K562 (cell line): Measurements from ENCODE around the gene RHEBL1. TPM values are rescaled to one million over a fixed set of nuclear protein-coding genes. Genes with fewer than 3 reads are reported as not detected.

Experiments used
- ATAC-seq: fragments of 200-7000 bp; cut with Tn5 transposase; 3 replicates; pipeline ENCODE4 v1.9.1; 2020; ENCODE audit warnings: moderate library complexity
- BruUV-seq: library from RNA; stranded (reverse); fragments of 400-500 nt; replicated peaks from 2 replicates; lab custom pipeline; 2021; lab: Mats Ljungman, UMichigan
- CTCF ChIA-PET: fragments of 300-600 bp; formaldehyde crosslinking; extraction: SDS; loops from one replicate; lab custom pipeline; 2021; ENCODE audit warnings: low intra/inter-chr PET ratio; lab: Yijun Ruan, JAX
- POLR2A ChIA-PET: fragments of 300-600, 350-650 bp; sonication (Branson Sonifier 250); formaldehyde crosslinking; extraction: SDS; loops from one replicate; lab custom pipeline; 2021; ENCODE audit warnings: antibody characterized with exemption, inconsistent platforms; lab: Yijun Ruan, JAX
- DNase-seq, 4 experiments: peaks; one replicate each; pipeline versions ENCODE4 v3.0.0 to v3.0.0-alpha.2; 2011 to 2018; ENCODE audit warnings: low spot score in 3 of 4, mixed read lengths in 3 of 4; ENCODE audit errors: extremely low read depth in 1 of 4
- FAIRE-seq: peaks from 2 replicates; lab custom pipeline; 2011; peaks lifted over from hg19 to GRCh38; lab: Jason Lieb, UNC
- H2AFZ ChIP-seq: 2 replicates; pipeline ENCODE4 v1.6.0; 2011; ENCODE audit warnings: low read depth, low read length, control low read depth, inconsistent platforms
- H3K27ac ChIP-seq: fragments of 200-600 bp; 3 replicates; pipeline ENCODE4 v1.8.0; 2011; ENCODE audit warnings: low read depth, mild to moderate bottlenecking, control low read depth, inconsistent platforms, low read length, moderate library complexity, mixed read lengths; ENCODE audit errors: extremely low read depth
- H3K27me3 ChIP-seq, 2 experiments: fragments of 300-600 bp in 1 of 2; 2 replicates in 1 of 2; 3 replicates in 1 of 2; pipeline versions ENCODE4 v1.6.0 to v1.8.0; 2011; ENCODE audit warnings: inconsistent platforms in 2 of 2, low read length in 2 of 2, mild to moderate bottlenecking in 1 of 2, mixed read lengths in 1 of 2, moderate library complexity in 1 of 2; ENCODE audit not compliant: control insufficient read depth in 2 of 2, insufficient read depth in 2 of 2
- H3K36me3 ChIP-seq: fragments of 300-600 bp; 3 replicates; pipeline ENCODE4 v1.8.0; 2011; ENCODE audit warnings: mild to moderate bottlenecking, low read length, inconsistent platforms; ENCODE audit not compliant: control insufficient read depth, insufficient read depth
- H3K4me1 ChIP-seq, 2 experiments: fragments of 200-600 bp in 1 of 2; replicated peaks in 1 of 2; 2 replicates in 1 of 2; 3 replicates in 1 of 2; pipeline versions ENCODE4 v1.5.1 to v1.8.0; 2011; ENCODE audit warnings: inconsistent platforms in 2 of 2, low read length in 2 of 2, mild to moderate bottlenecking in 1 of 2, mixed read lengths in 1 of 2, moderate library complexity in 1 of 2; ENCODE audit not compliant: control insufficient read depth in 2 of 2, insufficient read depth in 2 of 2
- H3K4me2 ChIP-seq: 2 replicates; pipeline ENCODE4 v1.6.1; 2011; ENCODE audit warnings: low read length, control low read depth, inconsistent platforms, mixed read lengths; ENCODE audit not compliant: insufficient read depth
- H3K4me3 ChIP-seq: fragments of 200-600 bp; sonication (generic), shearing (Covaris generic); 2 replicates; pipeline ENCODE4 v1.5.1; 2016; ENCODE audit warnings: control low read depth, inconsistent platforms
- H3K79me2 ChIP-seq: fragments of 200-600 bp; 3 replicates; pipeline ENCODE4 v1.8.0; 2011; ENCODE audit warnings: low read length, inconsistent platforms; ENCODE audit not compliant: control insufficient read depth, insufficient read depth
- H3K9ac ChIP-seq, 2 experiments: 2 replicates each; pipeline versions ENCODE4 v1.6.0 to v1.6.1; 2011; ENCODE audit warnings: low read depth in 2 of 2, low read length in 2 of 2, control low read depth in 1 of 2, inconsistent platforms in 1 of 2, mild to moderate bottlenecking in 1 of 2, mixed read lengths in 1 of 2; ENCODE audit not compliant: insufficient read depth in 1 of 2
- H3K9me1 ChIP-seq: one replicate; pipeline ENCODE4 v1.6.0; 2011; ENCODE audit warnings: inconsistent platforms, mild to moderate bottlenecking, low read length, moderate library complexity; ENCODE audit not compliant: control insufficient read depth, insufficient read depth
- H3K9me3 ChIP-seq: replicated peaks from 2 replicates; pipeline ENCODE4 v1.5.1; 2011; ENCODE audit warnings: low read depth, low read length, inconsistent platforms; ENCODE audit not compliant: control insufficient read depth, insufficient read depth
- H4K20me1 ChIP-seq: replicated peaks from 2 replicates; pipeline ENCODE4 v1.6.1; 2011; ENCODE audit warnings: low read length, inconsistent platforms, mixed read lengths; ENCODE audit not compliant: control insufficient read depth, insufficient read depth
- CEBPB ChIP-seq: fragments of 450-650 bp; IDR thresholded peaks from 2 replicates; pipeline ENCODE4 v1.6.1; 2016; ENCODE audit warnings: missing genetic modification characterization, missing compliant biosample characterization
- SIX5 ChIP-seq, 2 experiments: IDR thresholded peaks; 2 replicates each; pipeline ENCODE4 v1.6.1; 2011; ENCODE audit warnings: low read length in 2 of 2, borderline replicate concordance in 1 of 2, low read depth in 1 of 2, mild to moderate bottlenecking in 1 of 2, moderate library complexity in 1 of 2; ENCODE audit not compliant: insufficient read depth in 1 of 2
- WGBS: fragments of 100-300 bp; shearing (Covaris generic); methylation state at CpG from one replicate; pipeline ENCODE4 v1.1.6; 2016; ENCODE audit warnings: low coverage, mixed read lengths; ENCODE audit not compliant: insufficient coverage; ENCODE audit errors: missing lambda C conversion rate; 5-methylcytosine and 5-hydroxymethylcytosine counted together
- in situ Hi-C: fragments of 300-500 bp; cut with MboI; formaldehyde crosslinking; loops from 4 replicates; pipeline ENCODE4 v1.15.0; 2018; ENCODE audit warnings: inconsistent platforms, mixed read lengths
- intact Hi-C: fragments of 100-400 bp; cut with micrococcal nuclease; formaldehyde crosslinking; loops from 2 replicates; pipeline ENCODE4 v1.14.2; 2022
- polyA plus RNA-seq, 8 experiments: library from polyadenylated mRNA; depleted of rRNA in 4 of 8; stranded (reverse) in 5 of 8; unstranded in 3 of 8; fragments of >200 nt; fragmentation: Nextera tagmentation in 2 of 8; fragmentation: Illumina TruSeq in 1 of 8; extraction: Ambion mirVana in 2 of 8; extraction: Trizol in 1 of 8; gene quantifications; 2 replicates each; pipeline versions ENCODE4 v1.2.1 to v1.2.3, GENCODE V29; 2011 to 2014; ENCODE audit warnings: inconsistent platforms in 1 of 8, missing spikeins in 1 of 8
- total RNA-seq, 7 experiments: library from RNA; depleted of rRNA in 6 of 7; stranded (reverse); fragments of >200 nt in 6 of 7; fragmentation: Illumina TruSeq in 2 of 7; extraction: Trizol in 2 of 7; gene quantifications; 2 replicates each; pipeline versions ENCODE4 v1.2.1 to v1.2.3, GENCODE V29; 2011 to 2021; ENCODE audit warnings: low replicate concordance in 1 of 7

The RHEBL1 gene
- total and polyA plus RNA-seq, 9 of the 15 experiments (the other 6 are each of a cell fraction or from before 2014, with no cell fraction given): 4.3 to 36.1 (median 8.2) TPM

- no peaks in the 10 kb centered on the region for H3K9me3 ChIP-seq
- WGBS: 51% methylated on average over 3 of the region's 3 CpGs
- no peak overlapping the region for H3K4me2 ChIP-seq
- H2AFZ ChIP-seq: no peak overlapping the region
- 0 out of 2 replicates have a peak, but pooled peaks have one; percentile 15 for TF ChIP-seq CEBPB (tag)
- TF ChIP-seq SIX5 (IDR thresholded peaks at IDR 0.05; ENCODE audit: borderline replicate concordance in 1 of 2, insufficient read depth in 1 of 2, low read depth in 1 of 2, low read length in 2 of 2): no peak
- TF ChIP-seq, all 486 proteins: peak for 1
- peak in 1 of 4 experiments; percentile 6 for DNase-seq
- Histone ChIP-seq H4K20me1 (no peaks in the 10 kb centered on the region), H3K36me3 (peaks cover 53% of the 10 kb centered on the region), H3K27ac (no peak overlapping the region), H3K4me3 (no peak overlapping the region), H3K9ac (no peak overlapping the region), H3K79me2 (peaks cover 12% of the 10 kb centered on the region; the same call in 1 of the 3 replicates), H3K27me3 (no peaks in the 10 kb centered on the region), H3K9me1 (peaks cover 4% of the 10 kb centered on the region), H3K4me1 (peaks cover 32 to 34% of the 10 kb centered on the region in 2 experiments)
- POLR2A ChIA-PET: interaction anchor here (0.8 to 4.3 kb wide), 6 partner anchors 12 to 168 kb away, joined by 3 to 50 read pairs (median 4); partner anchors contain the start of genes LMBR1L, RHEBL1 and TUBA1C
- no peak for ATAC-seq
- CTCF ChIA-PET: interaction anchor here (0.6 to 2.0 kb wide), 3 partner anchors 34 to 137 kb away, joined by 3 to 7 read pairs (median 4); partner anchors contain the start of gene KMT2D
- intact Hi-C loops (no loop called here), in situ Hi-C loops (loop anchor here (5.0 kb wide), 1 partner anchor 35 kb away; the partner anchor contains the start of gene KMT2D)
- no peak for FAIRE-seq
- BruUV-seq: no TSS peak
These were observed 27.6 kb upstream of the RHEBL1 start for GRCh38 chr12:49097381-49097780.

- Histone ChIP-seq H3K4me3 (no peak overlapping the region), H3K79me2 (peaks cover 12% of the 10 kb centered on the region; the same call in 1 of the 3 replicates), H3K27me3 (no peaks in the 10 kb centered on the region), H3K27ac (peak overlapping the region; percentile 10; the same call in 1 of the 3 replicates), H3K9ac (peak overlapping the region in 1 of 2 experiments; percentile 85; a peak in 1 of 4 replicates), H3K9me3 (no peaks in the 10 kb centered on the region), H3K9me1 (peaks cover 4% of the 10 kb centered on the region), H3K4me1 (peaks cover 51 to 55% of the 10 kb centered on the region in 2 experiments), H4K20me1 (no peaks in the 10 kb centered on the region), H3K4me2 (peak overlapping the region; percentile 44; the same call in 1 of the 2 replicates), H2AFZ (0 out of 2 replicates have a peak overlapping the region, but pooled peaks have one; percentile 12), H3K36me3 (peaks cover 29% of the 10 kb centered on the region; the same call in 2 of the 3 replicates)
- ATAC-seq: no peak
- WGBS: 73% methylated on average over 2 of the region's 2 CpGs
- intact Hi-C loops: loop anchor here (1.0 kb wide), 1 partner anchor 139 kb away; no protein-coding TSS in a partner anchor
- no peak for DNase-seq
- in situ Hi-C loops: loop anchor here (5.0 kb wide), 1 partner anchor 33 kb away; the partner anchor contains the start of gene KMT2D
- ChIA-PET CTCF (no interaction called here), POLR2A (interaction anchor here (0.7 to 6.6 kb wide), 5 partner anchors 10 to 171 kb away, joined by 3 to 103 read pairs (median 7); partner anchors contain the start of genes LMBR1L and TUBA1B)
- FAIRE-seq: no peak
- BruUV-seq: no TSS peak
These were observed 25.2 kb upstream of the RHEBL1 start for GRCh38 chr12:49094975-49095365.
